Type B pancreatic cell (in vitro differentiated cells): Measurements from ENCODE around the gene PDCL3. TPM values are rescaled to one million over a fixed set of nuclear protein-coding genes. Genes with fewer than 3 reads are reported as not detected.

Experiments
- DNase-seq: peaks from one replicate; pipeline ENCODE4 v3.0.0; 2021; ENCODE audit warnings: mixed read lengths; ENCODE audit not compliant: unreplicated experiment; ENCODE audit errors: extremely low spot score
- H3K27ac Mint-ChIP-seq: 2 replicates; pipeline ENCODE4 v1.8.0; 2021; ENCODE audit warnings: mild to moderate bottlenecking, mixed read lengths
- H3K27me3 Mint-ChIP-seq: 2 replicates; pipeline ENCODE4 v1.8.0; 2021; ENCODE audit warnings: mixed read lengths
- H3K36me3 Mint-ChIP-seq: 2 replicates; pipeline ENCODE4 v1.8.0; 2021; ENCODE audit warnings: mixed read lengths
- H3K4me1 Mint-ChIP-seq: one replicate; pipeline ENCODE4 v1.8.0; 2021; ENCODE audit warnings: mixed read lengths; ENCODE audit not compliant: unreplicated experiment
- H3K4me3 Mint-ChIP-seq: 2 replicates; pipeline ENCODE4 v1.8.0; 2021; ENCODE audit warnings: mild to moderate bottlenecking, mixed read lengths
- H3K9me3 Mint-ChIP-seq: 2 replicates; pipeline ENCODE4 v1.8.0; 2021; ENCODE audit warnings: mixed read lengths
- CTCF ChIP-seq: fragments of 200-600 bp; sonication (generic); conservative IDR thresholded peaks from 2 replicates; pipeline ENCODE4 v1.5.0; 2021; ENCODE audit warnings: antibody characterized with exemption, mild to moderate bottlenecking
- total RNA-seq: library from RNA; stranded (reverse); gene quantifications from 2 replicates; pipeline ENCODE4 v1.2.1, GENCODE V29; 2021; ENCODE audit warnings: low replicate concordance

PDCL3 gene
- total RNA-seq, 1 donor from 2014 or later: 23.1 TPM

DNA sequence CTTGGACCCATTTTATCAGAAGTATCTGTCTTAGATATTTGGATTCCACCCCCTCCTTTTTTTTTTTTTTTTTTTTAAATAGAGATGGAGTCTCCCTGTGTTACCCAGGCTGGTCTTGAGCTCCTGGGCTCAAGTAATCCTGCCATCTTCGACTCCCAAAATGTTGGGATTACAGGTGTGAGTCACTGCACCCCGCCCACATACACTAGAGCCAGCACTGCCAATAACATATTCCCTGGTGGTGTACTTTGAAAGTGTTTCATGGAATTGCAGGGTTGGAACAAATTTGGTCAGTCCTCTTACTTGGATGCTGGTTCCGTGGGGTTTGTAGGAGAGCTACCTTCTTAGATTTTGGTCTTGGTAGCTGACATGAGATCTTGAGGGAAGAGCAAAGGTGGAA is 15.0 kb downstream of the PDCL3 start:
- no peak for TF ChIP-seq CTCF
- Mint-ChIP-seq H3K9me3 (no peaks in the 10 kb centered on the region), H3K27ac (no peak overlapping the region), H3K4me3 (no peak overlapping the region), H3K36me3 (peaks cover 12% of the 10 kb centered on the region), H3K27me3 (no peaks in the 10 kb centered on the region), H3K4me1 (no peaks in the 10 kb centered on the region)
- no peak for DNase-seq

- peaks cover 4% of the 10 kb centered on the region for H3K36me3 Mint-ChIP-seq
- H3K27ac Mint-ChIP-seq: no peak overlapping the region
- no peak for TF ChIP-seq CTCF
These were observed 17.8 kb downstream of the PDCL3 start for GRCh38 chr2:100580367-100581276.

DNA sequence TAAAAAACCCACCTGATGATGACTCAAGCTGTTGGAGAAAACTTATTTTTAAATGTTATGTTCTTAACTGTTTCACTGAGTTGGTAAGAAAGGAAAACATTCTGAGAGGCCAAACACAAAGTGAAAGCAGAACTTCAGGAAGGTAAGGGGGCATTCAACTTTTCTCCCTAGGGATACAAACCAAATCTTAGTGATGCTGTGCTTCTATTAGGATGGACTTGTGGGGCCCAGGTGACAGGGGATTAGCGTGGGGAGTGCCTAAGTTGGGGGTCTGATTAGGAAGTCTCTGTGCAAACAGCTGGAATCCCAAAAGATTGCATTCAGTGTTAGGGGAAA is 18.5 kb downstream of the PDCL3 start:
- H3K36me3 Mint-ChIP-seq: peaks cover 4% of the 10 kb centered on the region
- DNase-seq: no peak
- H3K9me3 Mint-ChIP-seq: peaks cover 7% of the 10 kb centered on the region
- no peaks in the 10 kb centered on the region for H3K27me3 Mint-ChIP-seq
- H3K27ac Mint-ChIP-seq: no peak overlapping the region
- H3K4me3 Mint-ChIP-seq: no peak overlapping the region
- TF ChIP-seq CTCF: no peak
- H3K4me1 Mint-ChIP-seq: no peaks in the 10 kb centered on the region

More at GRCh38 chr2:100580367-100581276, 17.8 kb downstream of the PDCL3 start:
- Mint-ChIP-seq H3K4me3 (no peak overlapping the region), H3K4me1 (no peaks in the 10 kb centered on the region), H3K27me3 (no peaks in the 10 kb centered on the region), H3K9me3 (peaks cover 7% of the 10 kb centered on the region)
- no peak for DNase-seq

- Mint-ChIP-seq H3K27ac (no peak overlapping the region), H3K4me3 (no peak overlapping the region), H3K36me3 (no peaks in the 10 kb centered on the region), H3K4me1 (no peaks in the 10 kb centered on the region), H3K9me3 (peaks cover 7% of the 10 kb centered on the region), H3K27me3 (peaks cover 5% of the 10 kb centered on the region)
- TF ChIP-seq CTCF: no peak
- no peak for DNase-seq
These were observed 22.0 kb downstream of the PDCL3 start for GRCh38 chr2:100584816-100585215.

- Mint-ChIP-seq H3K36me3 (no peaks in the 10 kb centered on the region), H3K9me3 (peaks cover 7% of the 10 kb centered on the region), H3K27ac (no peak overlapping the region), H3K4me1 (no peaks in the 10 kb centered on the region), H3K27me3 (peaks cover 5% of the 10 kb centered on the region), H3K4me3 (no peak overlapping the region)
- DNase-seq: no peak
- TF ChIP-seq CTCF: no peak
These were observed 25.4 kb downstream of the PDCL3 start for GRCh38 chr2:100588071-100588786.
